ENCODE results near the gene SLCO4A1. TPM values are rescaled to one million over a fixed set of nuclear protein-coding genes. Genes with fewer than 3 reads are reported as not detected.

The SLCO4A1 gene
- polyA plus RNA-seq, 1 donor (not counting 4 experiments of a cell fraction or from before 2014, with no cell fraction given), result 1.8 TPM

DNA sequence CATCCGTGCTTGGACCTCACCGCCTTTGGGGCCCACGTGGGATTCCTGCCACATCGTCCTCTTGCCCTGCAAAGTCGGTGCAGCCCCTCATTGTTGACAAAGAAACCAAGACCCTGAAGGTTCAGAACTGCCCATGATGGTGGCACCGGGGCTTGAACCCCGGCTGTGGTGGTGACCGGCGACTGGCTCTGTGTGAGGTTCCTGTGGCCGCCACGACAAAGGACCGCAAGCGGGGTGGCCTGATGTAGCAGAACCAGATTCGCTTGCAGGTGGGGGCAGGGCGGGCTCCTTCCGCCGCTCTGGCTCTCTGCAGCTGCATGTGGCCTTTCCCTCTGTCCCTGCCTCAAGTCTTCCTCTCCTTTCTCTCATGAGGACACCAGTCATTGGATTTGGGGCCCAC, 28.7 kb downstream of the SLCO4A1 start:
- Histone ChIP-seq H3K9me3 (ENCODE audit: control insufficient read depth, low read depth, low read length) (no peaks in the 10 kb centered on the region), H4K20me1 (ENCODE audit: control insufficient read depth, extremely low read depth, insufficient read depth, low read length) (no peaks in the 10 kb centered on the region), H3K4me2 (ENCODE audit: control insufficient read depth, extremely low read depth, insufficient read depth, low read depth, low read length) (no peak overlapping the region), H3K27me3 (ENCODE audit: control insufficient read depth, extremely low read depth, insufficient read depth, low read length) (peaks cover 10% of the 10 kb centered on the region), H3K27ac (ENCODE audit: control insufficient read depth, insufficient read depth, low read length) (no peak overlapping the region), H3K79me2 (ENCODE audit: control insufficient read depth, insufficient read depth, low read length) (no peaks in the 10 kb centered on the region), H3K9ac (ENCODE audit: control insufficient read depth, extremely low read depth, insufficient read depth, low read length) (no peak overlapping the region), H3K4me3 (ENCODE audit: control insufficient read depth in 2 of 3, extremely low read depth in 1 of 3, insufficient read depth in 2 of 3, low read depth in 1 of 3, low read length in 3 of 3) (no peak overlapping the region), H3K4me1 (ENCODE audit: control insufficient read depth, extremely low read depth, insufficient read depth, low read length) (no peaks in the 10 kb centered on the region), H2AFZ (ENCODE audit: control insufficient read depth, low read length) (no peak overlapping the region), H3K9me1 (ENCODE audit: control insufficient read depth, extremely low read depth, insufficient read depth, low read length) (no peaks in the 10 kb centered on the region), H3K36me3 (ENCODE audit: control insufficient read depth in 2 of 2, extremely low read depth in 1 of 2, insufficient read depth in 2 of 2, low read length in 2 of 2) (no peaks in the 10 kb centered on the region)
- FAIRE-seq (no peak), DNase-seq (ENCODE audit: low read depth, low spot score) (no peak)
- no peak for TF ChIP-seq EZH2 (IDR thresholded peaks at IDR 0.05; ENCODE audit: low read length)
- TF ChIP-seq, protein P1, sequence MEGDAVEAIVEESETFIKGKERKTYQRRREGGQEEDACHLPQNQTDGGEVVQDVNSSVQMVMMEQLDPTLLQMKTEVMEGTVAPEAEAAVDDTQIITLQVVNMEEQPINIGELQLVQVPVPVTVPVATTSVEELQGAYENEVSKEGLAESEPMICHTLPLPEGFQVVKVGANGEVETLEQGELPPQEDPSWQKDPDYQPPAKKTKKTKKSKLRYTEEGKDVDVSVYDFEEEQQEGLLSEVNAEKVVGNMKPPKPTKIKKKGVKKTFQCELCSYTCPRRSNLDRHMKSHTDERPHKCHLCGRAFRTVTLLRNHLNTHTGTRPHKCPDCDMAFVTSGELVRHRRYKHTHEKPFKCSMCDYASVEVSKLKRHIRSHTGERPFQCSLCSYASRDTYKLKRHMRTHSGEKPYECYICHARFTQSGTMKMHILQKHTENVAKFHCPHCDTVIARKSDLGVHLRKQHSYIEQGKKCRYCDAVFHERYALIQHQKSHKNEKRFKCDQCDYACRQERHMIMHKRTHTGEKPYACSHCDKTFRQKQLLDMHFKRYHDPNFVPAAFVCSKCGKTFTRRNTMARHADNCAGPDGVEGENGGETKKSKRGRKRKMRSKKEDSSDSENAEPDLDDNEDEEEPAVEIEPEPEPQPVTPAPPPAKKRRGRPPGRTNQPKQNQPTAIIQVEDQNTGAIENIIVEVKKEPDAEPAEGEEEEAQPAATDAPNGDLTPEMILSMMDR (optimal IDR thresholded peaks at IDR 0.05 in 1 of 3, IDR thresholded peaks at IDR 0.05 in 1 of 3, conservative IDR thresholded peaks at IDR 0.05 in 1 of 3; ENCODE audit: extremely low read depth in 1 of 3, insufficient read depth in 2 of 3, low read length in 3 of 3), result no peak
- dilution Hi-C loops (cut with MboI; ENCODE audit: extremely low pct_ligation_motif_present, low sequenced_read_pairs), result no loop called here

- TF ChIP-seq, protein P1 (optimal IDR thresholded peaks at IDR 0.05 in 1 of 3, IDR thresholded peaks at IDR 0.05 in 1 of 3, conservative IDR thresholded peaks at IDR 0.05 in 1 of 3; ENCODE audit: extremely low read depth in 1 of 3, insufficient read depth in 2 of 3, low read length in 3 of 3), result no peak
- no peak for TF ChIP-seq EZH2 (IDR thresholded peaks at IDR 0.05; ENCODE audit: low read length)
- H3K9me3 ChIP-seq (ENCODE audit: control insufficient read depth, low read depth, low read length), result no peaks in the 10 kb centered on the region
- no peaks in the 10 kb centered on the region for H3K36me3 ChIP-seq (ENCODE audit: control insufficient read depth in 2 of 2, extremely low read depth in 1 of 2, insufficient read depth in 2 of 2, low read length in 2 of 2)
- H3K4me1 ChIP-seq (ENCODE audit: control insufficient read depth, extremely low read depth, insufficient read depth, low read length), result no peaks in the 10 kb centered on the region
- FAIRE-seq (no peak), DNase-seq (ENCODE audit: low read depth, low spot score) (no peak)
- no peaks in the 10 kb centered on the region for H3K79me2 ChIP-seq (ENCODE audit: control insufficient read depth, insufficient read depth, low read length)
- no peaks in the 10 kb centered on the region for H4K20me1 ChIP-seq (ENCODE audit: control insufficient read depth, extremely low read depth, insufficient read depth, low read length)
- dilution Hi-C loops (cut with MboI; ENCODE audit: extremely low pct_ligation_motif_present, low sequenced_read_pairs), result no loop called here
- no peak overlapping the region for H2AFZ ChIP-seq (ENCODE audit: control insufficient read depth, low read length)
- no peak overlapping the region for H3K4me3 ChIP-seq (ENCODE audit: control insufficient read depth in 2 of 3, extremely low read depth in 1 of 3, insufficient read depth in 2 of 3, low read depth in 1 of 3, low read length in 3 of 3)
- H3K9me1 ChIP-seq (ENCODE audit: control insufficient read depth, extremely low read depth, insufficient read depth, low read length), result no peaks in the 10 kb centered on the region
- H3K27ac ChIP-seq (ENCODE audit: control insufficient read depth, insufficient read depth, low read length), result no peak overlapping the region
- H3K27me3 ChIP-seq (ENCODE audit: control insufficient read depth, extremely low read depth, insufficient read depth, low read length), result peaks cover 11% of the 10 kb centered on the region
- H3K9ac ChIP-seq (ENCODE audit: control insufficient read depth, extremely low read depth, insufficient read depth, low read length), result no peak overlapping the region
- H3K4me2 ChIP-seq (ENCODE audit: control insufficient read depth, extremely low read depth, insufficient read depth, low read depth, low read length), result no peak overlapping the region
Measured at GRCh38 chr20:62671765-62672164, 29.5 kb downstream of the SLCO4A1 start.
